HCT116 (cell line): ENCODE measurements around the gene MICAL3.

Experiments
- EZH2 ChIP-seq: fragments of 200-600 bp; sonication (generic); IDR thresholded peaks from 2 replicates; pipeline ENCODE4 v1.6.1; 2017; ENCODE audit warnings: antibody characterized with exemption, mixed run types
- EZH2phosphoT487 ChIP-seq: fragments of 200-600 bp; IDR thresholded peaks from 2 replicates; pipeline ENCODE4 v1.6.1; 2018; ENCODE audit warnings: antibody characterized with exemption, borderline replicate concordance
- FOSL1 ChIP-seq: IDR thresholded peaks from 2 replicates; pipeline ENCODE4 v1.6.1; 2012; ENCODE audit warnings: low read depth
- POLR2A ChIP-seq: IDR thresholded peaks from 2 replicates; pipeline ENCODE4 v1.7.0; 2011; ENCODE audit warnings: borderline replicate concordance; ENCODE audit not compliant: insufficient read depth, insufficient read length; ENCODE audit errors: extremely low read depth
- POLR2AphosphoS5 ChIP-seq: IDR thresholded peaks from 2 replicates; pipeline ENCODE4 v1.6.1; 2011; ENCODE audit warnings: mild to moderate bottlenecking, low read depth, low read length, moderate library complexity
- SP1 ChIP-seq: IDR thresholded peaks from 2 replicates; pipeline ENCODE4 v1.6.1; 2012; ENCODE audit warnings: low read depth
- SRF ChIP-seq: IDR thresholded peaks from 2 replicates; pipeline ENCODE4 v1.6.1; 2012; ENCODE audit warnings: low read depth
- TCF7L2 ChIP-seq: IDR thresholded peaks from 2 replicates; pipeline ENCODE4 v1.7.0; 2011; ENCODE audit warnings: borderline replicate concordance, inconsistent platforms; ENCODE audit not compliant: insufficient read depth, insufficient read length; ENCODE audit errors: extremely low read depth
- ZFX ChIP-seq: fragments of 450-650 bp; IDR thresholded peaks from 2 replicates; pipeline ENCODE4 v1.6.1; 2017
- ZNF274 ChIP-seq: fragments of 200-500 bp; sonication (Bioruptor generic); IDR thresholded peaks from 2 replicates; pipeline ENCODE4 v1.6.1; 2014; ENCODE audit warnings: mild to moderate bottlenecking, low read depth, low read length, inconsistent platforms
- TF ChIP-seq, protein P1 (sequence below), 3 experiments: fragments of 200-600 bp in 1 of 3; sonication (generic) in 1 of 3; IDR thresholded peaks in 2 of 3; conservative IDR thresholded peaks in 1 of 3; 2 replicates each; pipeline ENCODE4 v1.5.1; 2012 to 2017; ENCODE audit warnings: low read depth in 2 of 3, low read length in 2 of 3, antibody characterized with exemption in 1 of 3, borderline replicate concordance in 1 of 3, control low read depth in 1 of 3, mild to moderate bottlenecking in 1 of 3, mixed read lengths in 1 of 3, mixed run types in 1 of 3, moderate library complexity in 1 of 3; ENCODE audit not compliant: insufficient read depth in 1 of 3
- TF ChIP-seq, protein P2 (sequence below): IDR thresholded peaks from 2 replicates; pipeline ENCODE4 v1.6.1; 2012; ENCODE audit warnings: low read depth
- TF ChIP-seq, protein P3 (sequence below): IDR thresholded peaks from 2 replicates; pipeline ENCODE4 v1.6.1; 2012
- TF ChIP-seq, protein P4 (sequence below): IDR thresholded peaks from 2 replicates; pipeline ENCODE4 v1.6.1; 2011; ENCODE audit warnings: mild to moderate bottlenecking, low read length, moderate library complexity; ENCODE audit not compliant: insufficient replicate concordance; ENCODE audit errors: extremely low read depth

DNA sequence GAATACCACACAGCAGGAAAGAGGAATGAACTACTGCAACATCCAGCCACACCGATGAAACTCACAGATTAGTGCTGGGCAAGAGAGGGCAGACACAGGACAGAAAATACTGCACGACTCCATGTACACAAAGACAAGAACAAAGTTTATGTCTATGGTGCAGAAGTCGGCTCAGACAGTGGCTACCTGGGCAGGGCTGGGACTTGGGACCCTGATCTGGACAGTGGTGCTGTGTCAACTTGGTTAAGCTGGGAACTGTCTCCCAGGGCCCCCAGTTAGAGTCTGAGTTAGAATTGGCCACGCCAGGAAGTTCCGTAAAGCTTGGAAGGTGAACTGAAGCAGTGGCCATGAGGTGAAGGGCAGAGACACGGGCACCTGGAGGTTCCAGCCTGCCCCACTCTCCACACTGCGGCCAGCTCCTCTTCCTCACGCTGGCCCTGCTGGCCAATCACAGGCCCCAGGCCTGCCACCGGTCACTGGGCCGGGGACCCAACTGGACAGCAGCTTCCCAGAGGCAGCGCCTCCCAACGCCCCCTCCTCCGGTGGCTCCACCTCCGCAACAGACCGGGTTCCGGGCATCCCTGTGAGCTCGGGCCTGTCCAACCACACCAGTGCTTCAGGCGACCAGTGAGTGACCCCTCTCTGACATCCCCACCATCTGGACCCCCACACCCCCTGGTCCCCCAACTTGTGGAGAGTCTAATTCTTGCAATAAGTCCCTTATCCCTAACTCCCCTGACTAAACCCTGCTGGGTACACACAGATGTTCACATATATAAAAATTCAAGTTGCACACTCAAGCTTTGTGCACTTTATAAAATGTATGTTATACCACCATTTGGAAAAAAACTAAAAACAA lies 93.7 kb downstream of the MICAL3 start:
- TF ChIP-seq, protein P1, sequence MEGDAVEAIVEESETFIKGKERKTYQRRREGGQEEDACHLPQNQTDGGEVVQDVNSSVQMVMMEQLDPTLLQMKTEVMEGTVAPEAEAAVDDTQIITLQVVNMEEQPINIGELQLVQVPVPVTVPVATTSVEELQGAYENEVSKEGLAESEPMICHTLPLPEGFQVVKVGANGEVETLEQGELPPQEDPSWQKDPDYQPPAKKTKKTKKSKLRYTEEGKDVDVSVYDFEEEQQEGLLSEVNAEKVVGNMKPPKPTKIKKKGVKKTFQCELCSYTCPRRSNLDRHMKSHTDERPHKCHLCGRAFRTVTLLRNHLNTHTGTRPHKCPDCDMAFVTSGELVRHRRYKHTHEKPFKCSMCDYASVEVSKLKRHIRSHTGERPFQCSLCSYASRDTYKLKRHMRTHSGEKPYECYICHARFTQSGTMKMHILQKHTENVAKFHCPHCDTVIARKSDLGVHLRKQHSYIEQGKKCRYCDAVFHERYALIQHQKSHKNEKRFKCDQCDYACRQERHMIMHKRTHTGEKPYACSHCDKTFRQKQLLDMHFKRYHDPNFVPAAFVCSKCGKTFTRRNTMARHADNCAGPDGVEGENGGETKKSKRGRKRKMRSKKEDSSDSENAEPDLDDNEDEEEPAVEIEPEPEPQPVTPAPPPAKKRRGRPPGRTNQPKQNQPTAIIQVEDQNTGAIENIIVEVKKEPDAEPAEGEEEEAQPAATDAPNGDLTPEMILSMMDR (IDR thresholded peaks at IDR 0.05 in 2 of 3, conservative IDR thresholded peaks at IDR 0.05 in 1 of 3; ENCODE audit: borderline replicate concordance in 1 of 3, insufficient read depth in 1 of 3, low read depth in 2 of 3, low read length in 2 of 3) = no peak
- TF ChIP-seq, protein P2, sequence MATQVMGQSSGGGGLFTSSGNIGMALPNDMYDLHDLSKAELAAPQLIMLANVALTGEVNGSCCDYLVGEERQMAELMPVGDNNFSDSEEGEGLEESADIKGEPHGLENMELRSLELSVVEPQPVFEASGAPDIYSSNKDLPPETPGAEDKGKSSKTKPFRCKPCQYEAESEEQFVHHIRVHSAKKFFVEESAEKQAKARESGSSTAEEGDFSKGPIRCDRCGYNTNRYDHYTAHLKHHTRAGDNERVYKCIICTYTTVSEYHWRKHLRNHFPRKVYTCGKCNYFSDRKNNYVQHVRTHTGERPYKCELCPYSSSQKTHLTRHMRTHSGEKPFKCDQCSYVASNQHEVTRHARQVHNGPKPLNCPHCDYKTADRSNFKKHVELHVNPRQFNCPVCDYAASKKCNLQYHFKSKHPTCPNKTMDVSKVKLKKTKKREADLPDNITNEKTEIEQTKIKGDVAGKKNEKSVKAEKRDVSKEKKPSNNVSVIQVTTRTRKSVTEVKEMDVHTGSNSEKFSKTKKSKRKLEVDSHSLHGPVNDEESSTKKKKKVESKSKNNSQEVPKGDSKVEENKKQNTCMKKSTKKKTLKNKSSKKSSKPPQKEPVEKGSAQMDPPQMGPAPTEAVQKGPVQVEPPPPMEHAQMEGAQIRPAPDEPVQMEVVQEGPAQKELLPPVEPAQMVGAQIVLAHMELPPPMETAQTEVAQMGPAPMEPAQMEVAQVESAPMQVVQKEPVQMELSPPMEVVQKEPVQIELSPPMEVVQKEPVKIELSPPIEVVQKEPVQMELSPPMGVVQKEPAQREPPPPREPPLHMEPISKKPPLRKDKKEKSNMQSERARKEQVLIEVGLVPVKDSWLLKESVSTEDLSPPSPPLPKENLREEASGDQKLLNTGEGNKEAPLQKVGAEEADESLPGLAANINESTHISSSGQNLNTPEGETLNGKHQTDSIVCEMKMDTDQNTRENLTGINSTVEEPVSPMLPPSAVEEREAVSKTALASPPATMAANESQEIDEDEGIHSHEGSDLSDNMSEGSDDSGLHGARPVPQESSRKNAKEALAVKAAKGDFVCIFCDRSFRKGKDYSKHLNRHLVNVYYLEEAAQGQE = no peak
- TF ChIP-seq TCF7L2 (no peak), EZH2phosphoT487 (no peak), ZFX (no peak), POLR2AphosphoS5 (no peak), SP1 (no peak), FOSL1 (no peak), EZH2 (no peak), POLR2A (no peak), SRF (no peak), ZNF274 (no peak)
- TF ChIP-seq, protein P3, sequence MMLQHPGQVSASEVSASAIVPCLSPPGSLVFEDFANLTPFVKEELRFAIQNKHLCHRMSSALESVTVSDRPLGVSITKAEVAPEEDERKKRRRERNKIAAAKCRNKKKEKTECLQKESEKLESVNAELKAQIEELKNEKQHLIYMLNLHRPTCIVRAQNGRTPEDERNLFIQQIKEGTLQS = no peak
- TF ChIP-seq, protein P4, sequence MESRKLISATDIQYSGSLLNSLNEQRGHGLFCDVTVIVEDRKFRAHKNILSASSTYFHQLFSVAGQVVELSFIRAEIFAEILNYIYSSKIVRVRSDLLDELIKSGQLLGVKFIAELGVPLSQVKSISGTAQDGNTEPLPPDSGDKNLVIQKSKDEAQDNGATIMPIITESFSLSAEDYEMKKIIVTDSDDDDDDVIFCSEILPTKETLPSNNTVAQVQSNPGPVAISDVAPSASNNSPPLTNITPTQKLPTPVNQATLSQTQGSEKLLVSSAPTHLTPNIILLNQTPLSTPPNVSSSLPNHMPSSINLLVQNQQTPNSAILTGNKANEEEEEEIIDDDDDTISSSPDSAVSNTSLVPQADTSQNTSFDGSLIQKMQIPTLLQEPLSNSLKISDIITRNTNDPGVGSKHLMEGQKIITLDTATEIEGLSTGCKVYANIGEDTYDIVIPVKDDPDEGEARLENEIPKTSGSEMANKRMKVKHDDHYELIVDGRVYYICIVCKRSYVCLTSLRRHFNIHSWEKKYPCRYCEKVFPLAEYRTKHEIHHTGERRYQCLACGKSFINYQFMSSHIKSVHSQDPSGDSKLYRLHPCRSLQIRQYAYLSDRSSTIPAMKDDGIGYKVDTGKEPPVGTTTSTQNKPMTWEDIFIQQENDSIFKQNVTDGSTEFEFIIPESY = no peak
